ENCODE data around the gene CDC73. TPM values are rescaled to one million over a fixed set of nuclear protein-coding genes. Genes with fewer than 3 reads are reported as not detected.
"Not testable (repeated sequence)": the region's sequence is repeated elsewhere in the genome, so short reads cannot be mapped to it uniquely, and the experiment has no call there.

Gene CDC73
- total RNA-seq, 3 donors from 2014 or later: 50.5 to 61.4 (median 58.0) TPM

- ATAC-seq (no peak), DNase-seq (no peak)
- no peaks in the 10 kb centered on the region for H3K27me3 Mint-ChIP-seq (ENCODE audit: low read depth)
- H3K4me3 Mint-ChIP-seq: no peak overlapping the region
- H3K36me3 Mint-ChIP-seq (ENCODE audit: insufficient read depth): peaks cover 21% of the 10 kb centered on the region
- no peaks in the 10 kb centered on the region for H3K4me1 Mint-ChIP-seq (ENCODE audit: low read depth)
- H3K9me3 Mint-ChIP-seq: peaks cover 8% of the 10 kb centered on the region
Observed at GRCh38 chr1:193251950-193252349, 130.1 kb downstream of the CDC73 start.

GRCh38 chr1:193256019-193256418, 134.2 kb downstream of the CDC73 start:
- Mint-ChIP-seq H3K4me1 (ENCODE audit: low read depth) (peaks cover 2% of the 10 kb centered on the region), H3K4me3 (no peak overlapping the region), H3K27me3 (ENCODE audit: low read depth) (no peaks in the 10 kb centered on the region), H3K9me3 (no peaks in the 10 kb centered on the region), H3K36me3 (ENCODE audit: insufficient read depth) (peaks cover 5% of the 10 kb centered on the region)
- DNase-seq (no peak), ATAC-seq (no peak)

DNA sequence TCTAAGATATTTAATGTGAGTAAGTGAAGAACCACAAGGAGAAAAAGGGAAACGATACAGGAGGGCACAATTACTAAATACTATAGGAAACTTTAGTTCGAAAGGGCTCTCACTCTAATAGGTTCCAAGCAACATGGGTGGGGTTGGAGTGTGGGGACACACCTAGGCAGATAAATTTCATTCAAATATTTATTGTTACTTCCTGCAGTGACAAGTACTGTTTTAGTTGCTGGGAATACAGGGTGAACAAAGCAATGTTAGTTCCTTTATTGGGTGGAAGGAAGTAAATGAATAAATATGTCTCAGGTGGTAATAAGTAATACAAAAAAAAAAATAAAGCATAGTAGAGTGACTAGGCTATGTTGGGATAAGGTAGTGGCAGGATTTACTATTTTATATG, 137.8 kb downstream of the CDC73 start:
- Mint-ChIP-seq H3K4me3 (no peak overlapping the region), H3K4me1 (ENCODE audit: low read depth) (peaks cover 2% of the 10 kb centered on the region), H3K27me3 (ENCODE audit: low read depth) (no peaks in the 10 kb centered on the region), H3K9me3 (no peaks in the 10 kb centered on the region), H3K36me3 (ENCODE audit: insufficient read depth) (peaks cover 17% of the 10 kb centered on the region)
- ATAC-seq (no peak), DNase-seq (no peak)

DNA sequence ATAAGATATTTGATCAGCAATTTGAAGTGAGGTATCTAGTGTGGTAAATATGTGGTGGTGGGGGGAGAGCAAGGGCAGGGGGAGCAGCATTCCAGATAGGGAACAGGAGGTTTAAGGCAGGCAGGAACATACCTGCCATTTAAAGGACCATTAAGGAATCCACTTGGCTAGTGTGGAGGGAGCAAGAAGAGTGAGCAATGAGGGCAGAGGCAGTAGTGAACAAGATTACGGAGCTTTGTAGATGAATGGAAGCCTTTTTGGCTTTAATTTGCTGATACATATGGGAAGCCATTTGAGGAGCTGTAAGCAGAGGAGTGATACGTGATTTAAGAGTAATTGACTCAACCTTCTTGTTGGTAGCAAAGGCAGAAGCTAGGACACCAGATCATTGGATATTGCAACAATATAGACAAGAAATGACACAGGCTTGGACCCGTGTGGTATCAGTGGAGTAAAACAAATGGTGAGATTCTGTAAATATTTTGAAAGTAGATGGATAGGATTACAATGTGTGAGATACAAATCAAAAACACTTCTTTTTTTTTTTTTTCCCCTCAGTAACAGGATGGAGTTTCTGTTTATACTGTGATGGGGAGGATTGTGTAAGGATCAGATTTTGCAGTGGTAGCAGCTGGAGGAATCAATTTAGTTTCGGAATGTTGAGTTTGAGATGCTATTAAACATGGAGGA, 138.4 kb downstream of the CDC73 start:
- Mint-ChIP-seq H3K9me3 (no peaks in the 10 kb centered on the region), H3K27me3 (ENCODE audit: low read depth) (no peaks in the 10 kb centered on the region), H3K36me3 (ENCODE audit: insufficient read depth) (peaks cover 19% of the 10 kb centered on the region), H3K4me3 (no peak overlapping the region), H3K4me1 (ENCODE audit: low read depth) (peaks cover 2% of the 10 kb centered on the region)
- DNase-seq: no peak
- no peak for ATAC-seq

DNA sequence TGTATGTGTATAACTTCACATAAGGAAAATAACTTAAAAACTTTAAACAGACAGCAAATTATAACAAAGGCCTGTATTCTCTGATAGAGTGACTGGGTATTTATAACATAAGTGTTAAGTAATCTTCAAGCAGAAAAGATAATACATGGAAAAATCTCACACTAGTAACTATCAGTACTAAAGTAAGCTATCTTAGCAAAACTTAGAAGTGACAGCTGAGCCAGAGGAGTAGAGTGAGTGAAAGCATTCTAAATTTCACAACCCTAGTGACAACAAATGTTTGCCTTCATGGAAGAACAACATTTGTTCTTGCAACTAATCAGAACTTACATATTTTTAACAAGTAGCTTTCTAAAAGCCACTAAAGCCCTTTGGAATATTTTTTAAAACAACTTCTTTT, 139.1 kb downstream of the CDC73 start:
- Mint-ChIP-seq H3K27me3 (ENCODE audit: low read depth) (no peaks in the 10 kb centered on the region), H3K4me1 (ENCODE audit: low read depth) (peaks cover 2% of the 10 kb centered on the region), H3K9me3 (no peaks in the 10 kb centered on the region), H3K4me3 (no peak overlapping the region), H3K36me3 (ENCODE audit: insufficient read depth) (peaks cover 25% of the 10 kb centered on the region)
- ATAC-seq (no peak), DNase-seq (no peak)

- Mint-ChIP-seq H3K9me3 (no peaks in the 10 kb centered on the region), H3K4me3 (no peak overlapping the region), H3K36me3 (ENCODE audit: insufficient read depth) (peaks cover 21% of the 10 kb centered on the region), H3K27me3 (ENCODE audit: low read depth) (no peaks in the 10 kb centered on the region), H3K4me1 (ENCODE audit: low read depth) (no peaks in the 10 kb centered on the region)
- ATAC-seq (no peak), DNase-seq (no peak)
Observed at GRCh38 chr1:193262661-193263060, 140.8 kb downstream of the CDC73 start.

- Mint-ChIP-seq H3K9me3 (no peaks in the 10 kb centered on the region), H3K36me3 (ENCODE audit: insufficient read depth) (peaks cover 21% of the 10 kb centered on the region), H3K27me3 (ENCODE audit: low read depth) (no peaks in the 10 kb centered on the region), H3K4me1 (ENCODE audit: low read depth) (no peaks in the 10 kb centered on the region), H3K4me3 (no peak overlapping the region)
- DNase-seq (no peak), ATAC-seq (no peak)
Observed at GRCh38 chr1:193264313-193265065, 142.7 kb downstream of the CDC73 start.

- Mint-ChIP-seq H3K36me3 (ENCODE audit: insufficient read depth) (peaks cover 21% of the 10 kb centered on the region), H3K27me3 (ENCODE audit: low read depth) (no peaks in the 10 kb centered on the region), H3K9me3 (no peaks in the 10 kb centered on the region), H3K4me1 (ENCODE audit: low read depth) (no peaks in the 10 kb centered on the region), H3K4me3 (no peak overlapping the region)
- ATAC-seq: no peak
- DNase-seq: no peak
Observed at GRCh38 chr1:193265716-193266115, 143.9 kb downstream of the CDC73 start.

DNA sequence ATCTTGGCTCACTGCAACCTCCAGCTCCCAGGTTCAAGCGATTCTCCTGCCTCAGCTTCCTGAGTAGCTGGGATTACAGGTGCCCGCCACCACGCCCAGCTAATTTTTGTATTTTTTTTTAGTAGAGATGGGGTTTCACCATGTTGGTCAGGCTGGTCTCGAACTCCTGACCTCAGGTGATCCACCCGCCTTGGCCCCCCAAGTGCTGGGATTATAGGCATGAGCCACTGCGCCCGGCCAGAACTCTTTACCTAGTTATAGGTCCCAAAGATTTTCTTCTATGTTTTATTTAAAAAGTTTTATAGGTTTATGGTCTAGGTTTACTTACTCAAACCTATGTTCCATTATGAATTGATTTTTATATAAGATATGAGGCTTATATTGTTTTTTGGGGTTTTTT, 145.0 kb downstream of the CDC73 start:
- not testable (repeated sequence) for H3K4me1 Mint-ChIP-seq (ENCODE audit: low read depth); H3K4me3 Mint-ChIP-seq; H3K9me3 Mint-ChIP-seq; DNase-seq; ATAC-seq; H3K27me3 Mint-ChIP-seq (ENCODE audit: low read depth)
- H3K36me3 Mint-ChIP-seq (ENCODE audit: insufficient read depth): peaks cover 27% of the 10 kb centered on the region

- Mint-ChIP-seq H3K9me3 (no peaks in the 10 kb centered on the region), H3K36me3 (ENCODE audit: insufficient read depth) (peaks cover 15% of the 10 kb centered on the region)
- no peak for ATAC-seq
Observed at GRCh38 chr1:193270996-193271395, 149.2 kb downstream of the CDC73 start.

DNA sequence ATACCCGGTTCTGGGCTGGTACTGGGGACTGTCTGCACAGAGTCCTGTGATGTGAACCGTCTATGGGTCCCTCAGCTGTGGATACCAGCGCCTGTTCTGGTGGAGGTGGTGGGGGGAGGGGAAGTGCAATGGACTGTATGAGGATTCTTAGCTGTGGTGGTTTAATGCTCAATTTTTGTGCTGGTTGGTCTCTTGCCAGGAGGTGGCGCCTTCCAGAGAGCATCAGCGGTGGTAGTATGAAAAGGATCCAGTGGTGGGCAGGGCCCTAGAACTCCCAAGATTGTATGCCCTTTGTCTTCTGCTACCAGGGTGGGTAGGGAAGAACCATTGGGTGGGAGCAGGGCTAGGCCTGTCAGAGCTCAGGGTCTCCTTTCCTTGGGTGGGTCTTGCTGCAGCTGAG, 153.9 kb downstream of the CDC73 start:
- no peaks in the 10 kb centered on the region for H3K27me3 Mint-ChIP-seq (ENCODE audit: low read depth)
- H3K4me3 Mint-ChIP-seq: no peak overlapping the region
- no peaks in the 10 kb centered on the region for H3K9me3 Mint-ChIP-seq
- H3K36me3 Mint-ChIP-seq (ENCODE audit: insufficient read depth): peaks cover 21% of the 10 kb centered on the region
- ATAC-seq (no peak), DNase-seq (no peak)
- H3K4me1 Mint-ChIP-seq (ENCODE audit: low read depth): no peaks in the 10 kb centered on the region

More at GRCh38 chr1:193270996-193271395, 149.2 kb downstream of the CDC73 start:
- no peak overlapping the region for H3K4me3 Mint-ChIP-seq
- no peak for DNase-seq
- no peaks in the 10 kb centered on the region for H3K27me3 Mint-ChIP-seq (ENCODE audit: low read depth)
- no peaks in the 10 kb centered on the region for H3K4me1 Mint-ChIP-seq (ENCODE audit: low read depth)

- Mint-ChIP-seq H3K4me1 (ENCODE audit: low read depth) (peaks cover 8% of the 10 kb centered on the region), H3K36me3 (ENCODE audit: insufficient read depth) (peaks cover 9% of the 10 kb centered on the region), H3K4me3 (no peak overlapping the region), H3K9me3 (no peaks in the 10 kb centered on the region), H3K27me3 (ENCODE audit: low read depth) (no peaks in the 10 kb centered on the region)
- no peak for ATAC-seq
- no peak for DNase-seq
Observed at GRCh38 chr1:193278968-193279367, 157.1 kb downstream of the CDC73 start.

GRCh38 chr1:193281894-193282293, 160.1 kb downstream of the CDC73 start:
- Mint-ChIP-seq H3K36me3 (ENCODE audit: insufficient read depth) (peaks cover 14% of the 10 kb centered on the region), H3K4me3 (no peak overlapping the region), H3K4me1 (ENCODE audit: low read depth) (peaks cover 14% of the 10 kb centered on the region), H3K9me3 (peaks cover 6% of the 10 kb centered on the region), H3K27me3 (ENCODE audit: low read depth) (no peaks in the 10 kb centered on the region)
- ATAC-seq (no peak), DNase-seq (no peak)

DNA sequence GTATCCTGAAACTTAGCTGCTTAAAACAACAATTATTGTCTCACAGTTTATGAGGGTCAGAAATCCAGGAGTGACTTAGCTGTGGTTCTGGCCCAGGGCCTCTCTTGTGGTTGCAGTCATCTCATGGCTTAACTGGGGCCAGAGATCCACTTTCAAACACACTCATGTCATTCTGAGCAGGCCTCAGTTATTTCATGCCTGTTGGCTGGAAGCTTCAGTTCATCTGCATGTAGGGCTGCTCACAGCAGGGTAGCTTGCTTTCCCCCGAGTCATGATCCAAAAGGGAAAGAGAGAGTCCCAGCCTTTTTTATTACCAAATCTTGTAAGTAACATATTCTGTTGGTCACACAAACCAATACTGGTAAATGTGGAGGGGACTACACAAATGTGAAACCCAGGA, 161.2 kb downstream of the CDC73 start:
- Mint-ChIP-seq H3K4me1 (ENCODE audit: low read depth) (peaks cover 14% of the 10 kb centered on the region), H3K27me3 (ENCODE audit: low read depth) (no peaks in the 10 kb centered on the region), H3K9me3 (peaks cover 6% of the 10 kb centered on the region), H3K36me3 (ENCODE audit: insufficient read depth) (peaks cover 11% of the 10 kb centered on the region), H3K4me3 (no peak overlapping the region)
- DNase-seq: no peak
- no peak for ATAC-seq

DNA sequence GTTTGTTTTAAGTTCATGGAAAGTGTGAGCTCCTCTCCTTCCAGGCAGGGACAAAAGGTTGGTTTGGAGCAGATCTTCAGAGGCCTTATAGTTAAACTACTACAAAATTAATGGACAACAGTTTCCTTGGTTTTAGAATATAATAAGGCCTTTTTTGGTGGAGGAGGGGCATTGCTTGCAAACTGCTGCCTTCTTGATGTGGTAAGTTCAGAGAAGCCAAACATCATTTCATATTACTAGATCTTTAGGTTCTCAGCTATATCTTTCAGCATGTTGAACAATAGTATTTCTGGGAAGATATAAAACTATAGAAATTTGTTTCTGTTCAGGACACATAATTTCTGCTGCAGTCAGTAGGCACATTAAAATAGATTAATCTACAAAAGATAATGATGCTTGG, 162.4 kb downstream of the CDC73 start:
- no peak overlapping the region for H3K4me3 Mint-ChIP-seq
- DNase-seq (no peak), ATAC-seq (no peak)
- no peaks in the 10 kb centered on the region for H3K27me3 Mint-ChIP-seq (ENCODE audit: low read depth)
- H3K36me3 Mint-ChIP-seq (ENCODE audit: insufficient read depth): peaks cover 11% of the 10 kb centered on the region
- peaks cover 6% of the 10 kb centered on the region for H3K9me3 Mint-ChIP-seq
- H3K4me1 Mint-ChIP-seq (ENCODE audit: low read depth): peaks cover 14% of the 10 kb centered on the region

All from activated T-cell treated with anti-CD3 and anti-CD28 coated beads, Interleukin-2, amount 50 U/mL, for 4 hours (primary cell).